ENCODE measurements around the gene GMDS. TPM values are rescaled to one million over a fixed set of nuclear protein-coding genes. Genes with fewer than 3 reads are reported as not detected.

The GMDS gene
- polyA plus RNA-seq, 1 experiment, result 7.1 TPM

DNA sequence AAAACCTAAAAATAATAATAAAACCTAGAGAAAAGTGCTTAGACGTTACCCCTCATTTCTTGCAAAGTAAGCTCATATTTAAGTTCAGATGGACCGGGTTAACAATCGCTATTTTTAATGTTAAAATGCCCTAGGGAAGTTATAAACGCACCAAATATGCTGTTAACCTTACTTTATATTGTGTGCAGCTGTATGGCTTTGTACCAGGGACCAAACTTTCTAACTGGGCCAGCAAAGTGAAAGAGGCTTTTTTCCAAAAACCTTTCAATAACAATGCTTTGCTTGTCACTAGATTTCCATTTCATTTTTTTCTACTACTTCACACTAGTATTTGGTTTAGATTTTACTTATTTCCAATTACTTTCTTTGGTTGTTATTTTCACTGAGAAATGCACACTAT is 387.2 kb downstream of the GMDS start:
- DNase-seq (ENCODE audit: low read depth), result peak; percentile 21
- POLR2A ChIA-PET, result interaction anchor here (0.5 to 0.7 kb wide), 2 partner anchors 188 to 469 kb away, joined by 3 read pairs; no protein-coding TSS in a partner anchor

DNA sequence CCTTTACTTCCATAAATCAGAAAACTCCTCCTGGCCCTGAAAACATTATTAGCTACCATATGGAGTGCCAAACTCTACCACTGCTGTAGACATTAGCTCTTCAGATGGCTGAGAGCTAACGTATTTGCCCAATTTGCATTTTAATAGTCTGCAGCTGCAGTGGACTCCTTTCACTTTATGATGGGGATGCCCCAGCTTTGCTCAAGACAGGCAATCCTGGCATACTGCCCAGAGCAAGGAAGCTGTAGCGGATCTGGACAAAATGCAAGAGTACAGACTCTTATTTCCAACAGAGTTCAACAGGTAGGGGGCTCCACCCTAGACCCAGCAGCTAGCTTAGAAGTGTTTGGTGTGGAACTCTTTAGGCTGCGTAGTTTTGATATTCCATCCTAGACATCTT is 389.0 kb downstream of the GMDS start:
- ChIA-PET POLR2A (interaction anchor here (0.6 kb wide), 1 partner anchor 60 kb away, joined by 3 read pairs; no protein-coding TSS in a partner anchor), CTCF (no interaction called here)
- no peak overlapping the region for H3K4me3 ChIP-seq (ENCODE audit: low read depth, low read length)
- TF ChIP-seq, protein P1, sequence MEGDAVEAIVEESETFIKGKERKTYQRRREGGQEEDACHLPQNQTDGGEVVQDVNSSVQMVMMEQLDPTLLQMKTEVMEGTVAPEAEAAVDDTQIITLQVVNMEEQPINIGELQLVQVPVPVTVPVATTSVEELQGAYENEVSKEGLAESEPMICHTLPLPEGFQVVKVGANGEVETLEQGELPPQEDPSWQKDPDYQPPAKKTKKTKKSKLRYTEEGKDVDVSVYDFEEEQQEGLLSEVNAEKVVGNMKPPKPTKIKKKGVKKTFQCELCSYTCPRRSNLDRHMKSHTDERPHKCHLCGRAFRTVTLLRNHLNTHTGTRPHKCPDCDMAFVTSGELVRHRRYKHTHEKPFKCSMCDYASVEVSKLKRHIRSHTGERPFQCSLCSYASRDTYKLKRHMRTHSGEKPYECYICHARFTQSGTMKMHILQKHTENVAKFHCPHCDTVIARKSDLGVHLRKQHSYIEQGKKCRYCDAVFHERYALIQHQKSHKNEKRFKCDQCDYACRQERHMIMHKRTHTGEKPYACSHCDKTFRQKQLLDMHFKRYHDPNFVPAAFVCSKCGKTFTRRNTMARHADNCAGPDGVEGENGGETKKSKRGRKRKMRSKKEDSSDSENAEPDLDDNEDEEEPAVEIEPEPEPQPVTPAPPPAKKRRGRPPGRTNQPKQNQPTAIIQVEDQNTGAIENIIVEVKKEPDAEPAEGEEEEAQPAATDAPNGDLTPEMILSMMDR (IDR thresholded peaks at IDR 0.05; ENCODE audit: insufficient read depth, low read depth, low read length), result no peak
- no peaks in the 10 kb centered on the region for H3K27me3 ChIP-seq (ENCODE audit: control insufficient read depth, insufficient read depth, low read length)
- peak; percentile 12 for DNase-seq (ENCODE audit: low read depth)
- H3K36me3 ChIP-seq (ENCODE audit: control insufficient read depth, insufficient read depth, low read length), result no peaks in the 10 kb centered on the region

More for the DNA sequence above, 387.2 kb downstream of the GMDS start:
- Histone ChIP-seq H3K4me3 (ENCODE audit: low read depth, low read length) (no peak overlapping the region), H3K27me3 (ENCODE audit: control insufficient read depth, insufficient read depth, low read length) (no peaks in the 10 kb centered on the region), H3K36me3 (ENCODE audit: control insufficient read depth, insufficient read depth, low read length) (no peaks in the 10 kb centered on the region)
- CTCF ChIA-PET, result no interaction called here
- TF ChIP-seq, protein P1 (IDR thresholded peaks at IDR 0.05; ENCODE audit: insufficient read depth, low read depth, low read length), result no peak

DNA sequence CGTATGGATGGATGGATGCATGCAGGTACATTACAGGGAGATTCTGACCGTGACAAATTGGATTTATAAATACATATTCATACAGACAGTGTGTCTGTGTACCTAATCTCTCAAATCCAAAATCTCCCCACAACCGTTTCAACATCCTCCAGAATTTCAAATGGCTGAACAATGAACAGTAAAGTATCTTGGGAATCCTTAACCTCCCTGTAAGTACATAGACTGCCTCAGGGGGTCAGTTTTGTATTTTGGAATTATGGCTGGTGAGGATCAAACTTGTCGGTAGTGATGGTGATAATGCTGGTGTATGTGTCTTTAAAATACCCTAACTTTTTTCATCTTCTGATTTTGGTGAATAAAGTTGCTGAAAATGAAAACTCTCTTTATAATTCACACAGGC is 389.5 kb downstream of the GMDS start:
- DNase-seq (ENCODE audit: low read depth), result no peak
- H3K4me3 ChIP-seq (ENCODE audit: low read depth, low read length), result no peak overlapping the region
- H3K27me3 ChIP-seq (ENCODE audit: control insufficient read depth, insufficient read depth, low read length), result no peaks in the 10 kb centered on the region
- POLR2A ChIA-PET, result interaction anchor here (0.6 kb wide), 1 partner anchor 59 kb away, joined by 3 read pairs; no protein-coding TSS in a partner anchor
- TF ChIP-seq, protein P1 (IDR thresholded peaks at IDR 0.05; ENCODE audit: insufficient read depth, low read depth, low read length), result no peak
- CTCF ChIA-PET, result no interaction called here
- no peaks in the 10 kb centered on the region for H3K36me3 ChIP-seq (ENCODE audit: control insufficient read depth, insufficient read depth, low read length)

DNA sequence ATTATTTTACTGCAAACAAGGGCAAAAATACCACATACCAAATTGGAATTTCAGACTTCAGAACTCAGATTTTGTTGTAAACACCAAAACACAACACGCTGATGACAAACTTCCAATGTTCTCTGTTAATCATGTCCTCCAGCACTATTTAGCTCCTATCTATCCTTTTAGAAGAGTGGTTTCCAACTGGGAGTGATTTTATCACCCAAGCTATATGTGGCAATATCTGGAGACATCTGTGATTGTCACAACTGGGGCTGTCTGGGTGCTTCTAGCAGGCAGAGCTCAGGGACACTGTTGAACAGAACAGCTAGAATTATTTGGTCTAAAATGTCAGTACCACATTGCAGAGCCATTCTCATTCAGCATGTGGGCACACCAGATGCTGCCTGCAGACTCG is 391.1 kb downstream of the GMDS start:
- no peak for DNase-seq (ENCODE audit: low read depth)
- no peak overlapping the region for H3K4me3 ChIP-seq (ENCODE audit: low read depth, low read length)
- no peaks in the 10 kb centered on the region for H3K27me3 ChIP-seq (ENCODE audit: control insufficient read depth, insufficient read depth, low read length)
- CTCF ChIA-PET, result no interaction called here
- TF ChIP-seq, protein P1 (IDR thresholded peaks at IDR 0.05; ENCODE audit: insufficient read depth, low read depth, low read length), result no peak
- POLR2A ChIA-PET, result no interaction called here
- H3K36me3 ChIP-seq (ENCODE audit: control insufficient read depth, insufficient read depth, low read length), result no peaks in the 10 kb centered on the region

DNA sequence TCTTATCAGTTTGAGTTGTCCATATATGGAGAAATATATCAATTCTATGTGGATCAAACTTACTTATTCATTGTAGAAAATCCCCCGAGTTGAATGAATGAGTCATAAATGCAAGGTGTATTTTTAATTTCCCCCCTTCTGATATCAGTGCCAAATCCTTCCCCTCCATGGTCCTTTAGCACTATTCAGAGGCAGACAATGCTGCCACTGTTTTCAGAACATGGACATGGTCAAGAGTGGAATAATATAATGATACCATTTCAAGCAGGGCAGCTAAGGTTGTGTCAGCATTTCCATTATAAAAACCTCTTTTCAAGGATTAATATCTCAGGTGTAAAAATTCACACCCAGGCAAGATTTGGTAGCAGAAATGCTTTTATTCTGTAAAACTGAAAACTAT is 391.6 kb downstream of the GMDS start:
- DNase-seq (ENCODE audit: low read depth), result no peak
- no peaks in the 10 kb centered on the region for H3K36me3 ChIP-seq (ENCODE audit: control insufficient read depth, insufficient read depth, low read length)
- TF ChIP-seq, protein P1 (IDR thresholded peaks at IDR 0.05; ENCODE audit: insufficient read depth, low read depth, low read length), result no peak
- CTCF ChIA-PET, result no interaction called here
- H3K27me3 ChIP-seq (ENCODE audit: control insufficient read depth, insufficient read depth, low read length), result no peaks in the 10 kb centered on the region
- H3K4me3 ChIP-seq (ENCODE audit: low read depth, low read length), result no peak overlapping the region
- POLR2A ChIA-PET, result no interaction called here

Measured in BJ (cell line).